SK-N-MC (cell line): Measurements from ENCODE around the gene PMAIP1.

Experiments used
- DNase-seq: peaks from one replicate; pipeline ENCODE4 v3.0.0-alpha.2; 2011; ENCODE audit warnings: low read depth, low spot score
- H3K27ac ChIP-seq: fragments of 200-600 bp; sonication (generic); 2 replicates; pipeline ENCODE4 v1.5.1; 2016; ENCODE audit warnings: mixed run types
- H3K36me3 ChIP-seq: fragments of 200-600 bp; sonication (generic); 2 replicates; pipeline ENCODE4 v1.6.1; 2017; ENCODE audit warnings: antibody characterized with exemption, low read length, mixed read lengths; ENCODE audit not compliant: insufficient read depth
- H3K4me3 ChIP-seq: fragments of 200-600 bp; sonication (generic); 2 replicates; pipeline ENCODE4 v1.5.1; 2016
- H3K9ac ChIP-seq: fragments of 200-600 bp; sonication (generic); 2 replicates; pipeline ENCODE4 v1.8.0; 2017; ENCODE audit warnings: mixed run types, mixed read lengths; ENCODE audit not compliant: insufficient read length
- H3K9me3 ChIP-seq: fragments of 200-600 bp; sonication (generic); 2 replicates; pipeline ENCODE4 v1.6.1; 2017; ENCODE audit warnings: low read depth, mild to moderate bottlenecking, antibody characterized with exemption, low read length, moderate library complexity, mixed read lengths
- EZH2 ChIP-seq: fragments of 200-600 bp; sonication (generic); IDR thresholded peaks from one replicate; pipeline ENCODE4 v1.6.1; 2017; ENCODE audit warnings: antibody characterized with exemption
- FOXP2 ChIP-seq: optimal IDR thresholded peaks from 2 replicates; pipeline ENCODE3; 2011; ENCODE audit warnings: mild to moderate bottlenecking, moderate library complexity; ENCODE audit not compliant: insufficient read depth; ENCODE audit errors: extremely low read length, control extremely low read depth
- POLR2AphosphoS5 ChIP-seq: IDR thresholded peaks from 2 replicates; pipeline ENCODE4 v1.6.1; 2012; ENCODE audit warnings: mild to moderate bottlenecking, low read depth, low read length, borderline replicate concordance

Gene PMAIP1

GRCh38 chr18:59865241-59865986, 34.4 kb upstream of the PMAIP1 start:
- no peak overlapping the region for H3K4me3 ChIP-seq
- no peak overlapping the region for H3K27ac ChIP-seq
- H3K9me3 ChIP-seq, result no peaks in the 10 kb centered on the region
- no peak for DNase-seq
- TF ChIP-seq FOXP2 (no peak), EZH2 (no peak), POLR2AphosphoS5 (no peak)
- H3K36me3 ChIP-seq, result no peaks in the 10 kb centered on the region
- H3K9ac ChIP-seq, result no peak overlapping the region

GRCh38 chr18:59866551-59867269, 33.1 kb upstream of the PMAIP1 start:
- TF ChIP-seq FOXP2 (no peak), EZH2 (no peak), POLR2AphosphoS5 (no peak)
- DNase-seq, result no peak
- Histone ChIP-seq H3K9ac (no peak overlapping the region), H3K9me3 (no peaks in the 10 kb centered on the region), H3K36me3 (no peaks in the 10 kb centered on the region), H3K27ac (no peak overlapping the region), H3K4me3 (no peak overlapping the region)

GRCh38 chr18:59867337-59868104, 32.3 kb upstream of the PMAIP1 start:
- DNase-seq, result no peak
- Histone ChIP-seq H3K27ac (no peak overlapping the region), H3K4me3 (no peak overlapping the region), H3K9ac (no peak overlapping the region), H3K9me3 (no peaks in the 10 kb centered on the region), H3K36me3 (no peaks in the 10 kb centered on the region)
- no peak for TF ChIP-seq FOXP2

GRCh38 chr18:59870623-59871130, 29.1 kb upstream of the PMAIP1 start:
- Histone ChIP-seq H3K36me3 (no peaks in the 10 kb centered on the region), H3K9me3 (no peaks in the 10 kb centered on the region), H3K9ac (no peak overlapping the region), H3K27ac (no peak overlapping the region), H3K4me3 (no peak overlapping the region)
- TF ChIP-seq FOXP2, result no peak
- TF ChIP-seq EZH2, result no peak
- TF ChIP-seq POLR2AphosphoS5, result no peak
- no peak for DNase-seq

DNA sequence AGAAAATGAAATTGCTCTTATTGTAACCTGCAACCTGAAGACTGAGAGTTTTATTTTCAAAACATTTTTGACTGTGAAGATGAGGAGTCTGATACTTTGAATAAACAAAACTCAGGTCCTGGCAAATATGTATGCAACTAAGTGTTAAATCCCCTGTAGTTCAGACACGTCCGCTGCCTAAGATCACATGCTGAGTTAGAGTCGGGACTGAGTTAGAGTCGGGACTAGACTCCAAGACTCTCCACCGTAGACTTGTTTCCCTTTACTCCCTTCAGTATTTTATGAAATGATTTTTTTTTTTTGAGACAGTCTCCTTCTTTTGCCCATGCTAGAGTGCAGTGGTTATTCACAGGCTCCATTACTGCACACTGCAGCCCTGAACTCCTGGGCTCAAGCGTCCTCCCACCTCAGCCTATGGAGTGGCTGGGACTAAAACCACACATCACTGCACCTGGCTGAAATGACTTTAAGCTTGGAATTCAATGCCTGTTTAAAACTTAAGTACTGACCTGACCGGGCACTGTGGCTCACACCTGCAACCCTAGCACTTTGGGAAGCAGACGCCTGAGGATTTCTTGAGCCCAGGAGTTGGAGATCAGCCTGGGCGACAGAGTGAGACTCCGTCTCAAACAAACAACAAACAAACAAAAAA, 28.0 kb upstream of the PMAIP1 start:
- H3K27ac ChIP-seq, result no peak overlapping the region
- no peaks in the 10 kb centered on the region for H3K9me3 ChIP-seq
- no peaks in the 10 kb centered on the region for H3K36me3 ChIP-seq
- no peak overlapping the region for H3K4me3 ChIP-seq
- TF ChIP-seq FOXP2 (no peak), POLR2AphosphoS5 (no peak), EZH2 (no peak)
- no peak overlapping the region for H3K9ac ChIP-seq
- no peak for DNase-seq

- Histone ChIP-seq H3K4me3 (no peak overlapping the region), H3K27ac (no peak overlapping the region), H3K9me3 (no peaks in the 10 kb centered on the region), H3K9ac (no peak overlapping the region), H3K36me3 (no peaks in the 10 kb centered on the region)
- no peak for TF ChIP-seq EZH2
- no peak for TF ChIP-seq FOXP2
- TF ChIP-seq POLR2AphosphoS5, result no peak
- DNase-seq, result no peak
Measured at GRCh38 chr18:59873641-59874040, 26.2 kb upstream of the PMAIP1 start.

DNA sequence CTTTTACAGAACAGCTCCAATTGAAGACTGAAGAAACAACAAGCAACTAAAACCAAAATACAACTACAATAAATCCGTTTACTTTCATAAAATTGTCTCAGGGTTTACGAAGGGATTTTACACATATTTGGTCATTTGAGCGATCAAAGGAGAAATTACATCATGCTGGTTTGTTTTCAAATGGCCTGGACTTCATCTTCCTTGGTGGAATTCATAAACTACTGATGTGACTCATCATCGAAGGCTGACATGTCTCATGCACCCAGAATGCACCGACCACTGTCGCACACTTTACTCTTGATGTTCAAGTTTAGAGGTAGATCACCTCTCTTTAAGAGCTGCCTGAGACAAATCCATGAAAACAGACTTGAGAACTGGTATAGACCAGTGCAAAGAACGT, 25.6 kb upstream of the PMAIP1 start:
- DNase-seq, result no peak
- no peak overlapping the region for H3K9ac ChIP-seq
- no peak overlapping the region for H3K4me3 ChIP-seq
- H3K9me3 ChIP-seq, result no peaks in the 10 kb centered on the region
- H3K36me3 ChIP-seq, result no peaks in the 10 kb centered on the region
- H3K27ac ChIP-seq, result no peak overlapping the region
- no peak for TF ChIP-seq POLR2AphosphoS5
- no peak for TF ChIP-seq FOXP2
- no peak for TF ChIP-seq EZH2

- H3K9ac ChIP-seq, result no peak overlapping the region
Measured at GRCh38 chr18:59876310-59876626, 23.5 kb upstream of the PMAIP1 start.

More at GRCh38 chr18:59876310-59876626, 23.5 kb upstream of the PMAIP1 start:
- no peak overlapping the region for H3K4me3 ChIP-seq
- no peak for DNase-seq
- no peak for TF ChIP-seq FOXP2
- TF ChIP-seq POLR2AphosphoS5, result no peak
- TF ChIP-seq EZH2, result no peak
- no peak overlapping the region for H3K27ac ChIP-seq
- no peaks in the 10 kb centered on the region for H3K36me3 ChIP-seq
- no peaks in the 10 kb centered on the region for H3K9me3 ChIP-seq
